Vagina (tissue), 2 donors: ENCODE measurements around the gene RCOR3.

Experiments
- POLR2A ChIP-seq, 2 donors: fragments of 450-650 bp; IDR thresholded peaks; one replicate each; pipeline ENCODE4 v1.6.1; 2017; ENCODE audit warnings: antibody characterized with exemption in 2 of 2, mild to moderate bottlenecking in 2 of 2, moderate library complexity in 2 of 2
- POLR2AphosphoS5 ChIP-seq, 2 donors: sonication (generic); formaldehyde crosslinking; IDR thresholded peaks; one replicate each; pipeline ENCODE4 v1.9.0; 2017; ENCODE audit warnings: antibody characterized with exemption in 2 of 2, mild to moderate bottlenecking in 2 of 2, low read depth in 1 of 2; ENCODE audit not compliant: insufficient read depth in 1 of 2
- TF ChIP-seq, protein P1 (sequence below), 3 experiments: fragments of 450-650 bp in 2 of 3; fragments of 200-600 bp in 1 of 3; sonication (generic) in 1 of 3; IDR thresholded peaks; one replicate each; pipeline ENCODE4 v1.5.1; 2017 to 2019; ENCODE audit warnings: antibody characterized with exemption in 3 of 3, mild to moderate bottlenecking in 2 of 3, moderate library complexity in 2 of 3

DNA sequence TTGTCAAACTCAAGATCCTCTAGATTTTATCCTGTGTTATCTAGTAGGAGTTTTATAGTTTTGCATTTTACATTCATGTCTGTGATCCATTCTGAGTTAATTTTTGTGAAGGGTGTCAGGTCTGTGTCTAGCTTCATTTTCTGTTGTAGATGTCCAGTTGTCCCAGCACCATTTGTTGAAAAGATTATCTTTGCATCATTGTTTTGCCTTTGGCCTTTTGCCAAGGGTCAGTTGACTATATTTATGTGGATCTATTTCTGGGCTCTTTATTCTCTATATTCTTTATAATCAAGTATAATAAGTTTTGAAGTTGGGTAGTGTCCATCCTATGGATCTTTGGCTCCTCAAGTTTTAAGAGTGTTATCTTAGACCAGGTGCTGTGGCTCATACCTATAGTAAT, 89.4 kb downstream of the RCOR3 start:
- TF ChIP-seq POLR2AphosphoS5 (IDR thresholded peaks at IDR 0.05; ENCODE audit: insufficient read depth in 1 of 2, low read depth in 1 of 2) (no peak), POLR2A (IDR thresholded peaks at IDR 0.05) (no peak)
- TF ChIP-seq, protein P1, sequence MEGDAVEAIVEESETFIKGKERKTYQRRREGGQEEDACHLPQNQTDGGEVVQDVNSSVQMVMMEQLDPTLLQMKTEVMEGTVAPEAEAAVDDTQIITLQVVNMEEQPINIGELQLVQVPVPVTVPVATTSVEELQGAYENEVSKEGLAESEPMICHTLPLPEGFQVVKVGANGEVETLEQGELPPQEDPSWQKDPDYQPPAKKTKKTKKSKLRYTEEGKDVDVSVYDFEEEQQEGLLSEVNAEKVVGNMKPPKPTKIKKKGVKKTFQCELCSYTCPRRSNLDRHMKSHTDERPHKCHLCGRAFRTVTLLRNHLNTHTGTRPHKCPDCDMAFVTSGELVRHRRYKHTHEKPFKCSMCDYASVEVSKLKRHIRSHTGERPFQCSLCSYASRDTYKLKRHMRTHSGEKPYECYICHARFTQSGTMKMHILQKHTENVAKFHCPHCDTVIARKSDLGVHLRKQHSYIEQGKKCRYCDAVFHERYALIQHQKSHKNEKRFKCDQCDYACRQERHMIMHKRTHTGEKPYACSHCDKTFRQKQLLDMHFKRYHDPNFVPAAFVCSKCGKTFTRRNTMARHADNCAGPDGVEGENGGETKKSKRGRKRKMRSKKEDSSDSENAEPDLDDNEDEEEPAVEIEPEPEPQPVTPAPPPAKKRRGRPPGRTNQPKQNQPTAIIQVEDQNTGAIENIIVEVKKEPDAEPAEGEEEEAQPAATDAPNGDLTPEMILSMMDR (IDR thresholded peaks at IDR 0.05) = no peak
